ENCODE measurements around the gene NEB.
"Not testable (repeated sequence)": the region's sequence is repeated elsewhere in the genome, so short reads cannot be mapped to it uniquely, and the experiment has no call there.

The NEB gene

GRCh38 chr2:151607459-151608424 is 126.5 kb downstream of the NEB start:
- not testable (repeated sequence) for DNase-seq

GRCh38 chr2:151603530-151603929 is 130.7 kb downstream of the NEB start:
- DNase-seq: not testable (repeated sequence)

GRCh38 chr2:151602402-151602801 is 131.9 kb downstream of the NEB start:
- DNase-seq: not testable (repeated sequence)

- not testable (repeated sequence) for DNase-seq
Measured at GRCh38 chr2:151601803-151602202, 132.5 kb downstream of the NEB start.

- not testable (repeated sequence) for DNase-seq
Measured at GRCh38 chr2:151596903-151597608, 137.2 kb downstream of the NEB start.

- DNase-seq: not testable (repeated sequence)
Measured at GRCh38 chr2:151591908-151592255, 142.4 kb downstream of the NEB start.

GRCh38 chr2:151591250-151591907 is 142.9 kb downstream of the NEB start:
- DNase-seq: not testable (repeated sequence)

GRCh38 chr2:151581300-151581699 is 153.0 kb downstream of the NEB start:
- not testable (repeated sequence) for DNase-seq

GRCh38 chr2:151580697-151581096 is 153.6 kb downstream of the NEB start:
- not testable (repeated sequence) for DNase-seq

- no peak for DNase-seq
Measured at GRCh38 chr2:151577116-151577515, 157.2 kb downstream of the NEB start.

GRCh38 chr2:151576080-151576479 is 158.2 kb downstream of the NEB start:
- no peak for DNase-seq

- DNase-seq: no peak
Measured at GRCh38 chr2:151575338-151575737, 158.9 kb downstream of the NEB start.

- DNase-seq: no peak
Measured at GRCh38 chr2:151570191-151570590, 164.1 kb downstream of the NEB start.

- no peak for DNase-seq
Measured at GRCh38 chr2:151569167-151569566, 165.1 kb downstream of the NEB start.

- DNase-seq: no peak
Measured at GRCh38 chr2:151568501-151568900, 165.8 kb downstream of the NEB start.

GRCh38 chr2:151567006-151567405 is 167.3 kb downstream of the NEB start:
- DNase-seq: no peak

GRCh38 chr2:151562398-151562797 is 171.9 kb downstream of the NEB start:
- DNase-seq: no peak

GRCh38 chr2:151560289-151560688 is 174.0 kb downstream of the NEB start:
- no peak for DNase-seq

- DNase-seq: not testable (repeated sequence)
Measured at GRCh38 chr2:151559431-151559830, 174.8 kb downstream of the NEB start.

- not testable (repeated sequence) for DNase-seq
Measured at GRCh38 chr2:151557883-151558282, 176.4 kb downstream of the NEB start.

GRCh38 chr2:151556121-151556520 is 178.2 kb downstream of the NEB start:
- no peak for DNase-seq

GRCh38 chr2:151552287-151552686 is 182.0 kb downstream of the NEB start:
- DNase-seq: no peak

- no peak for DNase-seq
Measured at GRCh38 chr2:151551556-151551955, 182.7 kb downstream of the NEB start.
